Measurements from ENCODE around the gene COP1. TPM values are rescaled to one million over a fixed set of nuclear protein-coding genes. Genes with fewer than 3 reads are reported as not detected.

The COP1 gene
- total RNA-seq, 1 experiment from 2014 or later = 33.1 TPM

DNA sequence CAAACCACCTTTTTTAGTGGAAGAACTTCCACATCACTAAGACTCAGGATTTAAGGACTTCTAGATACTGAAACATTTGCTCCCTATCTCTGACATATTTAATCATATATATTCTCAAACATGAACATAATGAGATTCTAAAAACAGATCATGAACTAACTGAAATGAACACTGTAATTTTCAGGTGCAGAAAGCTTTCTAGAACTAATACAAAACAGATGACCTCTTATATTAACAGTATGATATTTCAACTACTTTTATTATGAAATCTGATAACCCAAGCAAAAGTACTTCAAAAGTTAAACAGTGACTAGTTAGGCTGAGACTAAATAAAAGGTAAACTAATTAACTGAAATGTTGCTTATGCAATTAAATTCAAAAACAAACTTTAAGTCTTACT, 157.5 kb downstream of the COP1 start:
- CTCF ChIA-PET = no interaction called here
- no TSS peak for BruUV-seq (replicated peaks)
- POLR2A ChIA-PET = no interaction called here
- no peaks in the 10 kb centered on the region for H3K36me3 ChIP-seq (ENCODE audit: control insufficient read depth in 1 of 2, insufficient read depth in 2 of 2, low read length in 2 of 2)
- H3K9me2 ChIP-seq (ENCODE audit: insufficient read depth) = no peaks in the 10 kb centered on the region
- intact Hi-C loops (cut with micrococcal nuclease) = no loop called here
- TF ChIP-seq EZH2 (IDR thresholded peaks at IDR 0.05) (no peak), SIN3A (IDR thresholded peaks at IDR 0.05; ENCODE audit: low read depth) (no peak), FOSL1 (IDR thresholded peaks at IDR 0.05; ENCODE audit: low read depth) (no peak), ZFX (IDR thresholded peaks at IDR 0.05) (no peak), CBX3 (IDR thresholded peaks at IDR 0.05; ENCODE audit: low read depth) (no peak), CEBPB (IDR thresholded peaks at IDR 0.05; ENCODE audit: low read depth) (no peak), ELF1 (IDR thresholded peaks at IDR 0.05; ENCODE audit: borderline replicate concordance, low read depth) (no peak), ZNF274 (IDR thresholded peaks at IDR 0.05; ENCODE audit: low read depth, low read length) (no peak), SP1 (IDR thresholded peaks at IDR 0.05; ENCODE audit: low read depth) (no peak)
- TF ChIP-seq, protein P1, sequence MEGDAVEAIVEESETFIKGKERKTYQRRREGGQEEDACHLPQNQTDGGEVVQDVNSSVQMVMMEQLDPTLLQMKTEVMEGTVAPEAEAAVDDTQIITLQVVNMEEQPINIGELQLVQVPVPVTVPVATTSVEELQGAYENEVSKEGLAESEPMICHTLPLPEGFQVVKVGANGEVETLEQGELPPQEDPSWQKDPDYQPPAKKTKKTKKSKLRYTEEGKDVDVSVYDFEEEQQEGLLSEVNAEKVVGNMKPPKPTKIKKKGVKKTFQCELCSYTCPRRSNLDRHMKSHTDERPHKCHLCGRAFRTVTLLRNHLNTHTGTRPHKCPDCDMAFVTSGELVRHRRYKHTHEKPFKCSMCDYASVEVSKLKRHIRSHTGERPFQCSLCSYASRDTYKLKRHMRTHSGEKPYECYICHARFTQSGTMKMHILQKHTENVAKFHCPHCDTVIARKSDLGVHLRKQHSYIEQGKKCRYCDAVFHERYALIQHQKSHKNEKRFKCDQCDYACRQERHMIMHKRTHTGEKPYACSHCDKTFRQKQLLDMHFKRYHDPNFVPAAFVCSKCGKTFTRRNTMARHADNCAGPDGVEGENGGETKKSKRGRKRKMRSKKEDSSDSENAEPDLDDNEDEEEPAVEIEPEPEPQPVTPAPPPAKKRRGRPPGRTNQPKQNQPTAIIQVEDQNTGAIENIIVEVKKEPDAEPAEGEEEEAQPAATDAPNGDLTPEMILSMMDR (IDR thresholded peaks at IDR 0.05 in 2 of 3, conservative IDR thresholded peaks at IDR 0.05 in 1 of 3; ENCODE audit: borderline replicate concordance in 1 of 3, insufficient read depth in 1 of 3, low read depth in 2 of 3, low read length in 2 of 3) = no peak
- TF ChIP-seq, protein P2, sequence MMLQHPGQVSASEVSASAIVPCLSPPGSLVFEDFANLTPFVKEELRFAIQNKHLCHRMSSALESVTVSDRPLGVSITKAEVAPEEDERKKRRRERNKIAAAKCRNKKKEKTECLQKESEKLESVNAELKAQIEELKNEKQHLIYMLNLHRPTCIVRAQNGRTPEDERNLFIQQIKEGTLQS (IDR thresholded peaks at IDR 0.05) = no peak
- TF ChIP-seq, protein P3, sequence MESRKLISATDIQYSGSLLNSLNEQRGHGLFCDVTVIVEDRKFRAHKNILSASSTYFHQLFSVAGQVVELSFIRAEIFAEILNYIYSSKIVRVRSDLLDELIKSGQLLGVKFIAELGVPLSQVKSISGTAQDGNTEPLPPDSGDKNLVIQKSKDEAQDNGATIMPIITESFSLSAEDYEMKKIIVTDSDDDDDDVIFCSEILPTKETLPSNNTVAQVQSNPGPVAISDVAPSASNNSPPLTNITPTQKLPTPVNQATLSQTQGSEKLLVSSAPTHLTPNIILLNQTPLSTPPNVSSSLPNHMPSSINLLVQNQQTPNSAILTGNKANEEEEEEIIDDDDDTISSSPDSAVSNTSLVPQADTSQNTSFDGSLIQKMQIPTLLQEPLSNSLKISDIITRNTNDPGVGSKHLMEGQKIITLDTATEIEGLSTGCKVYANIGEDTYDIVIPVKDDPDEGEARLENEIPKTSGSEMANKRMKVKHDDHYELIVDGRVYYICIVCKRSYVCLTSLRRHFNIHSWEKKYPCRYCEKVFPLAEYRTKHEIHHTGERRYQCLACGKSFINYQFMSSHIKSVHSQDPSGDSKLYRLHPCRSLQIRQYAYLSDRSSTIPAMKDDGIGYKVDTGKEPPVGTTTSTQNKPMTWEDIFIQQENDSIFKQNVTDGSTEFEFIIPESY (IDR thresholded peaks at IDR 0.05; ENCODE audit: extremely low read depth, insufficient replicate concordance, low read length) = no peak
- no peaks in the 10 kb centered on the region for H3K4me1 ChIP-seq (ENCODE audit: control insufficient read depth in 1 of 2, insufficient read depth in 2 of 2, low read length in 2 of 2)
- H3K27ac ChIP-seq (ENCODE audit: low read depth, low read length) = no peak overlapping the region
- H3K79me2 ChIP-seq (ENCODE audit: insufficient read depth, low read length) = no peaks in the 10 kb centered on the region
- RAD21 ChIA-PET (ENCODE audit: low non-redundant PET in 1 of 2, low total read pairs in 2 of 2, uncharacterized antibody in 2 of 2, unreplicated experiment in 2 of 2) = no interaction called here
- no peak overlapping the region for H3K4me2 ChIP-seq (ENCODE audit: low read length)
- no peak overlapping the region for H3K9ac ChIP-seq (ENCODE audit: low read length)
- H4K20me1 ChIP-seq (ENCODE audit: insufficient read depth) = no peaks in the 10 kb centered on the region
- no peak overlapping the region for H3K4me3 ChIP-seq (replicated peaks in 1 of 2; ENCODE audit: low read depth in 1 of 2, low read length in 2 of 2)
- DNase-seq (ENCODE audit: low read depth, low spot score) (no peak), ATAC-seq (no peak)
- H3K27me3 ChIP-seq (ENCODE audit: insufficient read depth, low read length) = no peaks in the 10 kb centered on the region
- no peak overlapping the region for H2AFZ ChIP-seq (ENCODE audit: low read depth, low read length, poor library complexity, severe bottlenecking)
- no peaks in the 10 kb centered on the region for H3K9me3 ChIP-seq (ENCODE audit: control insufficient read depth in 1 of 2, insufficient read depth in 1 of 2, low read depth in 1 of 2, low read length in 2 of 2)

All from HCT116 (cell line).